SK-N-SH treated with all-trans-retinoic acid at 6 μM for 48 hours (cell line): Measurements from ENCODE around the gene MCM5.

Experiments
- ARNTL ChIP-seq: fragments of 450-650 bp; formaldehyde crosslinking; IDR thresholded peaks from 2 replicates; pipeline ENCODE4 v1.5.0; 2020; ENCODE audit warnings: low read depth, mild to moderate bottlenecking, moderate library complexity, borderline replicate concordance
- CREB5 ChIP-seq: fragments of 250-450 bp; sonication (Bioruptor Pico); IDR thresholded peaks from 2 replicates; pipeline ENCODE4 v1.5.1; 2020; ENCODE audit warnings: low read depth, mild to moderate bottlenecking, moderate library complexity
- GLIS3 ChIP-seq: fragments of 250-450 bp; sonication (Bioruptor Pico); IDR thresholded peaks from 2 replicates; pipeline ENCODE4 v1.5.0; 2020; ENCODE audit warnings: mild to moderate bottlenecking, moderate library complexity
- TCF4 ChIP-seq: fragments of 250-450 bp; sonication (Bioruptor Pico); IDR thresholded peaks from 2 replicates; pipeline ENCODE4 v1.8.0; 2021; ENCODE audit warnings: mild to moderate bottlenecking, moderate library complexity, borderline replicate concordance
- ZC3H10 ChIP-seq: fragments of 250-450 bp; sonication (Bioruptor Pico); IDR thresholded peaks from 2 replicates; pipeline ENCODE4 v1.5.1; 2021; ENCODE audit warnings: mild to moderate bottlenecking, moderate library complexity
- TF ChIP-seq, protein P1 (sequence below): fragments of 250-450 bp; sonication (Bioruptor Pico); IDR thresholded peaks from 2 replicates; pipeline ENCODE4 v1.8.0; 2020; ENCODE audit warnings: mild to moderate bottlenecking, moderate library complexity, borderline replicate concordance

DNA sequence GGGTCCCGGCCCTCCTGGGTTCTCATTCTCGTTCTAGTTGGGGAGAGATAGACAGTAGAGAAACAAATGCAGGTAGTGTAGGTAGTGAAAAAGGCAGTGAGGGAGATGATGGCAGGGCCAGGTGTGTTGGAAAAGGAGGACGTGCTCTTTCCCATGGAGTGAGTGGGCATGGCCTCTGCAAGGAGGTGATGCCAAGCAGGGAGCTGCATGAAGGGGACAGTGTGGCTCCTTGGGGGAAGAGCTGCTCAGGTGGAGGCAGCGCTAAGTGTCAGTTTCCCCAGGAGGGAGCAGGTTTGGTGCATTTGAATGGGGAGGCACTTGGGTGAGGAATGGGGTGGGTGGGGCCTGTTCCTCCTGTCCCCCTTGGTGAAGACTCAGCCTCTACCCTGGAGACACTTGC lies 22.2 kb downstream of the MCM5 start:
- TF ChIP-seq ZC3H10 (CRISPR knock-in tag) (no peak), CREB5 (CRISPR knock-in tag) (no peak), TCF4 (CRISPR knock-in tag) (no peak), GLIS3 (CRISPR knock-in tag) (no peak), ARNTL (no peak)
- TF ChIP-seq, protein P1, sequence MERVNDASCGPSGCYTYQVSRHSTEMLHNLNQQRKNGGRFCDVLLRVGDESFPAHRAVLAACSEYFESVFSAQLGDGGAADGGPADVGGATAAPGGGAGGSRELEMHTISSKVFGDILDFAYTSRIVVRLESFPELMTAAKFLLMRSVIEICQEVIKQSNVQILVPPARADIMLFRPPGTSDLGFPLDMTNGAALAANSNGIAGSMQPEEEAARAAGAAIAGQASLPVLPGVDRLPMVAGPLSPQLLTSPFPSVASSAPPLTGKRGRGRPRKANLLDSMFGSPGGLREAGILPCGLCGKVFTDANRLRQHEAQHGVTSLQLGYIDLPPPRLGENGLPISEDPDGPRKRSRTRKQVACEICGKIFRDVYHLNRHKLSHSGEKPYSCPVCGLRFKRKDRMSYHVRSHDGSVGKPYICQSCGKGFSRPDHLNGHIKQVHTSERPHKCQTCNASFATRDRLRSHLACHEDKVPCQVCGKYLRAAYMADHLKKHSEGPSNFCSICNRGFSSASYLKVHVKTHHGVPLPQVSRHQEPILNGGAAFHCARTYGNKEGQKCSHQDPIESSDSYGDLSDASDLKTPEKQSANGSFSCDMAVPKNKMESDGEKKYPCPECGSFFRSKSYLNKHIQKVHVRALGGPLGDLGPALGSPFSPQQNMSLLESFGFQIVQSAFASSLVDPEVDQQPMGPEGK (CRISPR knock-in tag), result no peak
